HG02759 (cell line): Measurements from ENCODE around the gene PDHX.

ENCODE experiments used
- ATAC-seq: cut with Tn5 transposase; IDR thresholded peaks from one replicate; pipeline ENCODE4 v1.9.1; 2021; ENCODE audit warnings: mild to moderate bottlenecking, moderate library complexity; ENCODE audit not compliant: unreplicated experiment

Gene PDHX

GRCh38 chr11:34988294-34989255, 72.2 kb downstream of the PDHX start:
- ATAC-seq, result peak; percentile 90

GRCh38 chr11:34990916-34991315, 74.5 kb downstream of the PDHX start:
- no peak for ATAC-seq

GRCh38 chr11:34994854-34995253, 78.4 kb downstream of the PDHX start:
- no peak for ATAC-seq

- ATAC-seq, result no peak
Measured at GRCh38 chr11:34996958-34997357, 80.5 kb downstream of the PDHX start.

- ATAC-seq, result no peak
Measured at GRCh38 chr11:34997952-34998528, 81.6 kb downstream of the PDHX start.

GRCh38 chr11:34999453-34999852, 83.0 kb downstream of the PDHX start:
- no peak for ATAC-seq

- ATAC-seq, result no peak
Measured at GRCh38 chr11:35003186-35003585, 86.8 kb downstream of the PDHX start.

- no peak for ATAC-seq
Measured at GRCh38 chr11:35003658-35004057, 87.2 kb downstream of the PDHX start.

- ATAC-seq, result no peak
Measured at GRCh38 chr11:35005141-35005780, 88.8 kb downstream of the PDHX start.

GRCh38 chr11:35006389-35007128, 90.1 kb downstream of the PDHX start:
- ATAC-seq, result peak; percentile 90

- ATAC-seq, result no peak
Measured at GRCh38 chr11:35007277-35007676, 90.9 kb downstream of the PDHX start.

- no peak for ATAC-seq
Measured at GRCh38 chr11:35009191-35009943, 92.9 kb downstream of the PDHX start.

- ATAC-seq, result no peak
Measured at GRCh38 chr11:35009944-35010342, 93.5 kb downstream of the PDHX start.

GRCh38 chr11:35010654-35011053, 94.2 kb downstream of the PDHX start:
- no peak for ATAC-seq

GRCh38 chr11:35011389-35011788, 95.0 kb downstream of the PDHX start:
- no peak for ATAC-seq

- no peak for ATAC-seq
Measured at GRCh38 chr11:35011944-35012343, 95.5 kb downstream of the PDHX start.

- ATAC-seq, result peak; percentile 79
Measured at GRCh38 chr11:35012467-35013191, 96.2 kb downstream of the PDHX start.

GRCh38 chr11:35013514-35014233, 97.3 kb downstream of the PDHX start:
- ATAC-seq, result peak; percentile 47

GRCh38 chr11:35014346-35014745, 97.9 kb downstream of the PDHX start:
- ATAC-seq, result no peak
